Measurements from ENCODE around the gene RAPGEF2. TPM values are rescaled to one million over a fixed set of nuclear protein-coding genes. Genes with fewer than 3 reads are reported as not detected.

Gene RAPGEF2
- total and polyA plus RNA-seq, 10 donors = 4.4 to 115 (median 91.0) TPM

DNA sequence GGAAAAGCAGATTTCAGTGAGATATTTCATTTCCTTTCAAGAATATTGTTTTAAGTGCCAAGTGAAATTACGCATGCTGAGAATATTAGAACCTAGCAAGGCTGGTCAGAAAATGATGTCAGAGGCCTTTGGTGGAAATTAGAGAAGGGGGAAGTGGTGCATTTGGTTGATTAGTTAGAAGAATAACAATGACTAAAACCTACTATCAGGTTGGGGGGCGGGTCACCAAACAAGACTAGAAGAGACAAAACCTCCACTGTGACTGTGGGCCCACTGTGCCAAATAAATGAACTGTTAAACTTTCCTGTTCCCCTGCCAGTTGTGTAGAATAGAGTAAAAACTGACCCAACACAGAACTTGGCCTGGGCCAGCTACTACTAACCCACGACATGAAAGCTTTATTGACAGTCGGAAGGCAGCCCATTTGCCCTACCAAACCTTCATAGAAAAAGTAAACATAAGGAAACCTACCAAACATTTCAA is 2.9 kb downstream of the RAPGEF2 start:
- DNase-seq = no peak
- peak overlapping the region in 4 of 8 donors; percentile 94 to 97 (median 94) for H3K27ac ChIP-seq
- no peaks in the 10 kb centered on the region for H3K9me3 ChIP-seq
- no peaks in the 10 kb centered on the region for H3K36me3 ChIP-seq
- WGBS, 5 donors = 30 to 40% (median 35%) methylated on average over 4 of the region's 4 CpGs
- TF ChIP-seq, protein P1, sequence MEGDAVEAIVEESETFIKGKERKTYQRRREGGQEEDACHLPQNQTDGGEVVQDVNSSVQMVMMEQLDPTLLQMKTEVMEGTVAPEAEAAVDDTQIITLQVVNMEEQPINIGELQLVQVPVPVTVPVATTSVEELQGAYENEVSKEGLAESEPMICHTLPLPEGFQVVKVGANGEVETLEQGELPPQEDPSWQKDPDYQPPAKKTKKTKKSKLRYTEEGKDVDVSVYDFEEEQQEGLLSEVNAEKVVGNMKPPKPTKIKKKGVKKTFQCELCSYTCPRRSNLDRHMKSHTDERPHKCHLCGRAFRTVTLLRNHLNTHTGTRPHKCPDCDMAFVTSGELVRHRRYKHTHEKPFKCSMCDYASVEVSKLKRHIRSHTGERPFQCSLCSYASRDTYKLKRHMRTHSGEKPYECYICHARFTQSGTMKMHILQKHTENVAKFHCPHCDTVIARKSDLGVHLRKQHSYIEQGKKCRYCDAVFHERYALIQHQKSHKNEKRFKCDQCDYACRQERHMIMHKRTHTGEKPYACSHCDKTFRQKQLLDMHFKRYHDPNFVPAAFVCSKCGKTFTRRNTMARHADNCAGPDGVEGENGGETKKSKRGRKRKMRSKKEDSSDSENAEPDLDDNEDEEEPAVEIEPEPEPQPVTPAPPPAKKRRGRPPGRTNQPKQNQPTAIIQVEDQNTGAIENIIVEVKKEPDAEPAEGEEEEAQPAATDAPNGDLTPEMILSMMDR (IDR thresholded peaks at IDR 0.05 in 8 of 11, conservative IDR thresholded peaks at IDR 0.05 in 3 of 11) = no peak
- no peak for TF ChIP-seq POLR2AphosphoS5 (IDR thresholded peaks at IDR 0.05)
- TF ChIP-seq POLR2A (IDR thresholded peaks at IDR 0.05) = no peak
- intact Hi-C loops (cut with DNase I; ENCODE audit: low total_unique reads) = no loop called here
- H3K4me3 ChIP-seq = peak overlapping the region in 7 of 8 donors; percentile 16 to 97 (median 89)
- peaks cover 17 to 75% (median 46%) of the 10 kb centered on the region in 6 donors for H3K4me1 ChIP-seq
- peaks cover 0 to 8% (median 0%) of the 10 kb centered on the region in 7 donors for H3K27me3 ChIP-seq (replicated peaks in 1 of 7)

DNA sequence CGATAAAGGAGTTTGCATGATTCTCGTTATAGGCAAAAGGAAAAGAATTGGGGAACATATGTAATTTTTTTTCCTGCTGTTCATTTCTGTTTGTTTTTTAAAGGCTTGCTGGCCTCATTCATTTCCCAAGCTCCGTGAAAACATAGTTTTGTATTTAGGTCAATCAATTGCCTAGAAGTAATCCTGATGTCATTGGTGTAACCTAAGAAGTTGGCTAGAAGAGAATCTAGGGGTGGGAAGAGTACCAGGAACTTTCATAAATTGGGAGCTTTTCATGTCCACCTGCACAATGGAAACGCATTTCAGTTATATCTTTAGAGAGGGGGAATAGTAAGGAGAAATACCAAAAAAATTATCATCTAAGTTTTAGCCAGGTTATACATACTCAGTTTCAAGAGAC is 3.8 kb downstream of the RAPGEF2 start:
- WGBS, 5 donors = 38 to 56% (median 47%) methylated on average over 4 of the region's 4 CpGs
- peaks cover 0 to 8% (median 0%) of the 10 kb centered on the region in 7 donors for H3K27me3 ChIP-seq (replicated peaks in 1 of 7)
- intact Hi-C loops (cut with DNase I; ENCODE audit: low total_unique reads) = no loop called here
- no peaks in the 10 kb centered on the region for H3K9me3 ChIP-seq
- H3K4me1 ChIP-seq = peaks cover 17 to 77% (median 46%) of the 10 kb centered on the region in 6 donors
- no peak overlapping the region for H3K4me3 ChIP-seq
- H3K36me3 ChIP-seq = no peaks in the 10 kb centered on the region
- H3K27ac ChIP-seq = no peak overlapping the region
- TF ChIP-seq, protein P1 (IDR thresholded peaks at IDR 0.05 in 8 of 11, conservative IDR thresholded peaks at IDR 0.05 in 3 of 11) = no peak
- TF ChIP-seq POLR2AphosphoS5 (IDR thresholded peaks at IDR 0.05) = no peak
- no peak for TF ChIP-seq POLR2A (IDR thresholded peaks at IDR 0.05)
- DNase-seq = no peak

DNA sequence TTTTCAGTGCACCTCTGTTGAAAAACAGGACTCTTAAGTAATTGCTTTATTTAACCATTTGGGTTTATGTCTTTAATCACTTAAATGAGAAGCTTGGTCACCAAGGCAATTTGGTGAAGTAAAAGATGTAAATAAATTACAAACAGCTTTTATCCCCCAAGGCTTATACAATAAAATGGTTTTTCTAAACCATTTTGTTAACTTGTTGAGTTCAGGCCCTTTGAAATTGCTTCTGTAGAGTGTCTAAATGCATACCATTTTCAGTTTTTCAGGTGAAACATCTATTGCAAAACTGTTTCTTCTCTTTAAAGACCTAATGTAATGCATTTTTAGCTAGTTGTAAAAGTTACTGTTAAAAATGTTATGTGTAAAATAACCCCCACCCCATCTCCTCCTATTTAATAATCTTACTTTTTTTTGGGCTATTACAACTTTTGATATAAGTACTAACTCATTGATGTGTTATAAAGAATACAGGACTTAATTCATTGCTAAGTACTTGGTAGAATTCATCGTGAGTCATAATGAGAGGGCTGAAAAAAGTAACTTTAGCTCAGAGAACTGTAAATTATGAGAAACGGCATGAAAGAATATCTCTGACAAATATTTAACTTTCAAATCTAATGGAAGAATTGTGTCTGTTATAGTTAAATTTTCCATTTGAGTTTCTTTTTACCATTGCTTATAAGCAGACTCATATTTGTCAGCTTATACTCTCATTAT is 4.5 kb downstream of the RAPGEF2 start:
- TF ChIP-seq, protein P1 (IDR thresholded peaks at IDR 0.05 in 8 of 11, conservative IDR thresholded peaks at IDR 0.05 in 3 of 11) = no peak
- intact Hi-C loops (cut with DNase I; ENCODE audit: low total_unique reads) = no loop called here
- Histone ChIP-seq H3K27ac (no peak overlapping the region), H3K4me3 (no peak overlapping the region), H3K4me1 (peaks cover 13 to 71% (median 42%) of the 10 kb centered on the region in 6 donors), H3K36me3 (no peaks in the 10 kb centered on the region), H3K27me3 (replicated peaks in 1 of 7) (peaks cover 0 to 4% (median 0%) of the 10 kb centered on the region in 7 donors), H3K9me3 (no peaks in the 10 kb centered on the region)
- WGBS, 5 donors = 24 to 43% (median 32%) methylated on average over 2 of the region's 2 CpGs
- no peak for DNase-seq

DNA sequence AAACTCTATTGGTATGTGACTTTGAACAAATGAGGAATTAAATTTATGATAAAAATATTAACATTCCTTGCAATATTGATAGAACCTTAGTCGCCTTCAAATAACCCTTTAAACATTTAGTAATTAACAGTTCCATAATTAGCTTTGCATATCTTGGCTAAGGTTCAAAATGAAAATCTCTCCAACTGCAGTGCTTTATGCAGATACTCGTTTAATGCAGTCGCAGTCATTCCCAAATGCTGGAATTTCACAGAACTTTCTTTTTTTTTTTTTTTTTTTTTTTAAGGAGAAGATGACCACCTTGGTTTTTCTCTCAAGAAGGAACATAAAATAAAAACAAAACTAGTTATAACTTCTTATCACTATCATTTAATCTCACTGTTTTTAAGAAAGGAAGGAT is 5.2 kb downstream of the RAPGEF2 start:
- WGBS, 5 donors = 70 to 78% (median 71%) methylated on average over 3 of the region's 3 CpGs
- TF ChIP-seq POLR2A (IDR thresholded peaks at IDR 0.05) (no peak), POLR2AphosphoS5 (IDR thresholded peaks at IDR 0.05) (no peak)
- TF ChIP-seq, protein P1 (IDR thresholded peaks at IDR 0.05 in 8 of 11, conservative IDR thresholded peaks at IDR 0.05 in 3 of 11) = no peak
- no peaks in the 10 kb centered on the region for H3K27me3 ChIP-seq (replicated peaks in 1 of 7)
- no peaks in the 10 kb centered on the region for H3K9me3 ChIP-seq
- DNase-seq = no peak
- H3K27ac ChIP-seq = no peak overlapping the region
- intact Hi-C loops (cut with DNase I; ENCODE audit: low total_unique reads) = no loop called here
- H3K36me3 ChIP-seq = no peaks in the 10 kb centered on the region
- H3K4me3 ChIP-seq = no peak overlapping the region
- H3K4me1 ChIP-seq = peaks cover 11 to 68% (median 40%) of the 10 kb centered on the region in 6 donors

Data from spleen (tissue), 11 donors.